GM12865 (cell line): ENCODE measurements around the gene PAMR1.

Experiments used
- DNase-seq: peaks from one replicate; pipeline ENCODE4 v3.0.0; 2010; ENCODE audit warnings: low read depth
- H3K4me3 ChIP-seq: 2 replicates; pipeline ENCODE4 v1.5.1; 2011; ENCODE audit warnings: mild to moderate bottlenecking, low read depth, low read length, control low read depth
- CTCF ChIP-seq: IDR thresholded peaks from 2 replicates; pipeline ENCODE4 v1.5.1; 2011; ENCODE audit warnings: low read length, control low read depth, low read depth, inconsistent platforms; ENCODE audit not compliant: insufficient read depth; ENCODE audit errors: missing control alignments

Gene PAMR1

GRCh38 chr11:35543481-35543880 is 18.1 kb upstream of the PAMR1 start:
- TF ChIP-seq CTCF: no peak
- DNase-seq: no peak
- H3K4me3 ChIP-seq: no peak overlapping the region

- TF ChIP-seq CTCF: no peak
- DNase-seq: no peak
- H3K4me3 ChIP-seq: no peak overlapping the region
These were observed 16.4 kb upstream of the PAMR1 start for GRCh38 chr11:35541621-35542375.

GRCh38 chr11:35540526-35540925 is 15.1 kb upstream of the PAMR1 start:
- no peak overlapping the region for H3K4me3 ChIP-seq
- no peak for DNase-seq
- no peak for TF ChIP-seq CTCF

- no peak for TF ChIP-seq CTCF
- no peak overlapping the region for H3K4me3 ChIP-seq
- no peak for DNase-seq
These were observed 14.4 kb upstream of the PAMR1 start for GRCh38 chr11:35539781-35540281.

GRCh38 chr11:35539256-35539655 is 13.8 kb upstream of the PAMR1 start:
- no peak for DNase-seq
- TF ChIP-seq CTCF: no peak
- no peak overlapping the region for H3K4me3 ChIP-seq

- no peak for DNase-seq
- no peak overlapping the region for H3K4me3 ChIP-seq
- TF ChIP-seq CTCF: no peak
These were observed 11.1 kb upstream of the PAMR1 start for GRCh38 chr11:35536470-35536869.

- TF ChIP-seq CTCF: no peak
- H3K4me3 ChIP-seq: no peak overlapping the region
- DNase-seq: no peak
These were observed 5.8 kb upstream of the PAMR1 start for GRCh38 chr11:35531246-35531645.
